Stimulated activated CD4-positive, alpha-beta T cell treated with anti-CD3 and anti-CD28 coated beads, Interleukin-1b, Interleukin-23, amount 100 ng/mL, for 48 hours (primary cell): ENCODE results near the gene RBM34.
"Not testable (repeated sequence)": the region's sequence is repeated elsewhere in the genome, so short reads cannot be mapped to it uniquely, and the experiment has no call there.

Experiments
- DNase-seq: peaks from one replicate; pipeline ENCODE4 v3.0.0-alpha.2; 2020

RBM34 gene, protein sequence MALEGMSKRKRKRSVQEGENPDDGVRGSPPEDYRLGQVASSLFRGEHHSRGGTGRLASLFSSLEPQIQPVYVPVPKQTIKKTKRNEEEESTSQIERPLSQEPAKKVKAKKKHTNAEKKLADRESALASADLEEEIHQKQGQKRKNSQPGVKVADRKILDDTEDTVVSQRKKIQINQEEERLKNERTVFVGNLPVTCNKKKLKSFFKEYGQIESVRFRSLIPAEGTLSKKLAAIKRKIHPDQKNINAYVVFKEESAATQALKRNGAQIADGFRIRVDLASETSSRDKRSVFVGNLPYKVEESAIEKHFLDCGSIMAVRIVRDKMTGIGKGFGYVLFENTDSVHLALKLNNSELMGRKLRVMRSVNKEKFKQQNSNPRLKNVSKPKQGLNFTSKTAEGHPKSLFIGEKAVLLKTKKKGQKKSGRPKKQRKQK

GRCh38 chr1:235160957-235161684 lies at the start of gene RBM34:
RBM34 (minus strand) TSS chr1:235161250; CDS start chr1:235161226, 24 bp downstream.
- DNase-seq, result peak; percentile 92

DNA sequence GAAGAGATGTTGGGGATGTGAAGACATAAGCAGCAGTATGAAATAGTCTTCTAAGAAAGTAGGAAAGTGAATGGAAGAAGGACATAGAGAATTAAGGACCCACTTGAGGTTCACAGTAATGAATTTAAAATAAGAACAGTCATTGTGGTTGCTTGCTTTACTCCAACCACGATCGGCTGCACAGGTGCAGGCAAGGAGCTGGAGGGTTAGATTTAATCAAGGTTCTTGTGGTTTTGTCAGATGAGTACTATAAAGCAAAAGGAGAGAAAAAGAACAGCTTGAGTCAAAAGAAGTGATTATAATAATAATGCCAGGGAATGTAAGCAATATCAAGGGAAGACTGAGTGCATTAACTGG lies 46.1 kb upstream of the RBM34 start:
- DNase-seq, result peak; percentile 71

DNA sequence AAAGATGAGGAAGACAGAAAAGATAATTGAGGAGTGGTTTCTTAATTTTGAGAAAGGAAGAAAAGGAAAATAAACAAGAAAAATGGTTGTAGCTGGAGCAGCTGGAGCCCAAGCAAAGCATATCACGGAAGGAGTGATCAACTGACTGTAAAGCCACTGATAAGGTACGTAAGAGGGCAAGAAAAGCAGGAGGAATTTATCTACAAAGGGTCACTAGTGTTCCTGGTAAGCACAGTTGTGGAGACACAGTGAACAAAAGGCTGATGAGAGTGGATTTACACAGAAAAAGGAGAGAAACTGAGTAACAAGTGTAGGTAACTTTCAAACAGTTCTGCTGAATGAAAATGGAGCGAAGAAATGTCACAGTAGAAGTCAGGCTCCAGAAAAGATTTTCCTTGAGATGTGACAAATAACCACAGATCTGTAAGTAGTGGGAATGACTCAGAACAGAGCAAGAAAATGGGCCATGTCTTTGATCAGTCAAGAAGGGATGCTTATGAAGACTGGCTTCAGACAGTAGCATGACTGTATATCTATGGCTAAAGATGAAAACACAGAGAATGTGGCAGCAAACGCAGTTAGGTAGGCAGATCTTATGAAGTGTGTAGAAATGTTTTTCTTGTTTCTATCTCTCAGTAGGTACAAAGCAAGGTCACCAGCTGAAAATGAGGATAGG lies 45.6 kb upstream of the RBM34 start:
- no peak for DNase-seq

- no peak for DNase-seq
These were observed 44.6 kb upstream of the RBM34 start for GRCh38 chr1:235205687-235206086.

DNA sequence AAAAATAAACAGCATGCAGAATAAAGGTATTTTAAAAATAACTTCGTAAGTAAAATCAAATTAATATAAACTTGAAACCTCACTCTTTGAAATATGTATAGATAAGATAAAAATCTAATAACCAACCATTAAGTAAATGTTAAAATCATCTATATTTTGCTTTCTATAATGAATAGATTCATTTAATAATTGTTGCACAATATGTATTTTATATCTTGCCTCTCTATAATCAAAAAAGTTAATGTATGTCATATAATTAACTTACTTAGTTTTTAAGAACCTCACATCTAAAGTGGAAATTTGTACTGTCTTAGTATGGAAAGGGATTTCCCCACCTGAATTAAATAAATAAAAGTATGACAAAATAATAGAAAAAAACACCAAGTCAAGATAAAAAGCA lies 42.4 kb upstream of the RBM34 start:
- no peak for DNase-seq

DNA sequence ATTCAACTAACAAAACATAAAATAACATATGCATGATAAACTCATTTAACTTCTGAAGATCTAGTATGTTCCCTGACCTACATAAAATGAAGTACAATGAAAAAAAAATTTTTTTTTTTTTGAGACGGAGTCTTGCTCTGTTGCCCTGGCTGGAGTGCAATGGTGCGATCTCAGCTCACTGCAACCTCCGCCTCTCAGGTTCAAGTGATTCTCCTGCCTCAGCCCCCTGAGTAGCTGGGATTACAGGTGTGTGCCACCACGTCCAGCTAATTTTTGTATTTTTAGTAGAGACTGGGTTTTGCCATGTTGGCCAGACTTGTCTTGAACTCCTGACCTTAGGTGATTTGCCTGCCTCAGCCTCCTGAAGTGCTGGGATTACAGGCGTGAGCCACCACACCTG lies 41.4 kb upstream of the RBM34 start:
- DNase-seq, result not testable (repeated sequence)

GRCh38 chr1:235199441-235199840 lies 38.4 kb upstream of the RBM34 start:
- DNase-seq, result no peak

- DNase-seq, result no peak
These were observed 29.4 kb upstream of the RBM34 start for GRCh38 chr1:235190431-235190830.

DNA sequence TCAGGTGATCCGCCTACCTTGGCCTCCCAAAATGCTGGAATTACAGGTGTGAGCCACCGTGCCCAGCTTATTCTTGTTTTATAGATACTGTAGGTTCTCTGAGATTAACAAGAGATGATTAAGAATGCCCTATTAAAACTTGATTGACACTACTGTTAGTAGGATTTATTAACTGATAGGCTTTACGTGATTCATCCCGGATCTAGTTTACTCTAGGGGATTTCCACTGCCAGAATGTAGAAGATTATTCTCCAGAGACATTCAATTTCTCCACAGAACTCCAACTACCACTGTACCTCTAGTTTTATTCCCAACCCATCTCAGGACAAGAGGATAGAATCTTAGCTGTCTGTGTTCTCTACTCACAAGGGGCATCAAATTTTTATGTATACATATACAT lies 26.3 kb upstream of the RBM34 start:
- no peak for DNase-seq

- no peak for DNase-seq
These were observed 20.7 kb upstream of the RBM34 start for GRCh38 chr1:235181561-235182245.

DNA sequence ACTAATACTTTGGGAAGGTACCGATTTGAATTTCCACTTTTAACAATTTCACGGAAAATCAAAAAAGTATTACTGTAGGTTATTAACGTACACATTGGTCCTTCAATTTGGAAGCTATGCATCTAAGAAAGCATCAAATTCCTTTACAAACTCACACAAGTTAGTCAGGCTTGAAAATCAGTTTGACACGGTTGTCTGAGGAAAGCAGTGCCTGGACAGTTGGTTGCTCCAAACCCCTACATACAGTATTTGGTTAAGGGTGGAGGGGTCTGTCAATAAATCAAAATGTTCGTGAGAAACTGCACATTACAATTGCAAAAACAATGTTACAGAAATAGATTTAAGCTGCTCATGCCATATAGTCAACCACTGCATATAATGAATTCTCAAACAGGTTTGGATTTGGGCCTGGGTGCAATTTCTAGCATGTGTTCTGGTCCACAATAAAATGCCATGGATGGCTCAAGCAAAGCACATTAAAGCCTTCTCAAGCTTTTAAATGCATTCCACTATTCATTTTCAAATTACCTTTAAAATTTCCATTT lies 19.9 kb upstream of the RBM34 start:
- no peak for DNase-seq

DNA sequence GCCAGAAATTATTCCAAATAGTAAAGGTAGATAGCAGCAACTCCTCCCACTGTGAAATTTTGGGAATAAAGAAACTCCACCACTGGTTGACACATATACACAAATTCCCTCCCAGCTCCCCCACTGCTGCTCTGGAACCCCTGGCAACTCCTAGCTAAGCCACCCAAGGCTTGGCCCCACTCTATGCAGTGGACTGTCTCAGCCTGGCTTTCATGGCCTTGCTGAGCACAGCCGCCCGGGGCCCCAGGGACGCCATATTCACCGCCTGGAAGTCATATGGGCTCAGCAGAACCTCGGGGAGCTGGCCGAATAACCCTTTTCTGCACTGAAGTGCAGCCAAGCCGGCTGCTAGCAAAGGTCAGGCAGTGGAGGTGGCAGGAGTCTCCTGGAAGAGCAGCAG lies 15.4 kb upstream of the RBM34 start:
- no peak for DNase-seq

DNA sequence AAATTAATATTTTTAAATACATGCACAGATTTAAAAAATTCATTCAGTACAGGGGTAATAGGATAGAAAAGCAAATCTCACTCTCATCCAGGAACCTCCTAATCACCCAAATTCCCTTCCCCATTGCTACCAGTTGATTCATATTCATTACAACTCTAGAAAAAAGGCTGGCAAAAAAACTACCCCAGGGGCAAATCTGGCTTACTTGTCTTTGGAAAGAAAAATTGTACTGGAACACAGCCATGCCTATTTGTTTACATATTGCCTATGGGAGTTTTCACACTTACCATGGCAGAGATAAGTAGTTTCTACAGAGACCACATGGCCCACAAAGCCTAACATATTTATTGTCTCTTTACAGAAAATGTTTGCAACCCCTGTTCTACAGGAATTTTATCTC lies 8.9 kb upstream of the RBM34 start:
- DNase-seq, result no peak

DNA sequence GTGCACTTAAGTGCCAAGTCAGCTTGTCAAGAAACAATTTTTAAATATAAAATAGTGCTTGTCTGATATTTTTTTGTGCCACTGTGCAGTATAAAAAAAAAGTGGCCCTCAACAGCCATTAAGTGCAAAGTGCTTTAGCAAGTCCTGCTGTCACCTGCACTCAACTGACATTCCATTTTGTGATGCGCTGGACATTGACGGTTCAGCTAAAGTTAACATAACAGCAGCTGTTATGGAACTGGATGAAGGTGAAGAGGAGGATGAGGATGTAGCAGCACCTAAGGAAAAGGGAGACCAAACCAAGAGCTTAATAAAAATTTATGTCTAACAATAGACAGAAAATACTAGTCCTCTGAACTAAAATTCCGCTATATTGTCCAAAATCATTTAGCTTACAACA lies 7.3 kb upstream of the RBM34 start:
- DNase-seq, result no peak

- DNase-seq, result no peak
These were observed 756 bp upstream of the RBM34 start for GRCh38 chr1:235161685-235162327.

DNA sequence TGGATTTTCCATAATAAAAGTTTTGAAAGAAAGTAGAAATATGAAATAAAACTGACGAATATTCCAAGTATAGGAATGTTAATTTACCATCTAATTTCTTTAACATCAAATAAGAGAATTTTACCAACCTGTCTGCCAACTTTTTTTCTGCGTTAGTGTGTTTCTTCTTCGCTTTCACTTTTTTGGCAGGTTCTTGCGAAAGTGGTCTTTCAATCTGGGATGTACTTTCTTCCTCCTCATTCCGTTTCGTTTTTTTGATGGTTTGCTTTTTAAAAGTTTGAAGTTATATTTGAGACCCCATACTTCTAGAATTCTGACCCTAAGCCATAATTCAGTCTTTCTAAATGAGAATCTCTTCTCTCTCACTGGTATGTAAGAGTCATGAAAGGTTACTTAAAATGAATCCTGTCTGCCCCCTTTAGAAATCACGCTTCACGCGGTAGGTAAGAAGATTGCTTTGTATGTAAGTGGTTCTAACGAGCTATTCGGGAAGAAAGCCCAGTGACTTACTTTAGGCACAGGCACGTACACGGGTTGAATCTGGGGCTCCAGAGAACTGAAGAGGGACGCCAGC lies 580 bp downstream of the RBM34 start:
- no peak for DNase-seq

DNA sequence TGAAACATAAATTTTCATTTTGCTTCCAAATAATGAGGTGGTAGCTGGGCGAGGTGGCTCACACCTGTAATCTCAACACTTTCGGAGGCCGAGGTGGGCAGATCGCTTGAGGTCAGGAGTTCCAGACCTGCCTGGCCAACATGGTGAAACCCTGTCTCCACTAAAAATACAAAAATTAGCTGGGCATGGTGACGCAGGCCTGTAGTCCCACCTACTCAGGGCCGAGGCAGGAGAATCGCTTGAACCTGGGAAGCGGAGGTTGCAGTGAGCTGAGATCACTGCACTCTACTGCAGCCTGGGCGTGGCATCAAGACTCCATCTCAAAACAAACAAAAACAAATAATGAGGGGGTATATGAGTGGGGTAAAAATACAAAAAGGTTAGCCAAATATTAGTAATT lies 1.1 kb downstream of the RBM34 start:
- DNase-seq, result not testable (repeated sequence)

GRCh38 chr1:235159284-235159683 lies 1.8 kb downstream of the RBM34 start:
- DNase-seq, result not testable (repeated sequence)

DNA sequence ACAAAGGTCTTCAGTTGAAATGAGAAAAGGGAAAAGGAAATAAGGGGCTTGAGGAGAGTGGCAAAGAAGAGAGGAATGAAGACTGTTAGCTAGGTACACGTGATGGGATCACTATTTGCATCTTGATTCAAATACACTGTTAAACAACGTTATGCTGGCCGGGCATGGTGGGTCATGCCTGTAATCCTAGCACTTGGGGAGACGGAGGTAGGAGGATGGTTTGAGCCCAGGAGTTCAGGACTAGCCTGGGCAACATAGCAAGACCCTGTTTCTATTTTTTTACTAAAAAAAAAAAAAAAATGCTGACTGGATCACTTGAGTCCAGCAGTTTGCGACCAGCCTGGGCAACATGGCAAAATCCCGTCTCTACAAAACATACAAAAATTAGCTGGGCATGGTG lies 2.4 kb downstream of the RBM34 start:
- no peak for DNase-seq

DNA sequence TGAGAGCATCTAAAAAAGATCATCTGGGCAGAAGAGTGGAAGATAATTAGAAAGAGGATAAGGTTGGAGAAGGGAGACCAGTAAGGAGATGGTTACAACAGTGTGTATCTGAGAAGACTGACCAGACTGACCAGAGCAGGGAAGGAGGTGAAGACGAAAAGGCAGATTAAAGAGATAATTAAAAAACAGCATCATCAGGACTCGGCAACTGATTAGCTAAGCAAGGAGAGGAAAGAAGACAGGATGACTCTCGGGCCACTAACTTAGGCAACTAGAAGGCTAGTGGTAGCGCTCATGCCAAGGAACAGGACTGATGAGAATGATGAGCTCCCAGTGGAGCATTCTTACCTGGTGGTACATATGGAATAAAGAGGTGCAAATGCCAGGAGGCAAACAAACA lies 3.9 kb downstream of the RBM34 start:
- DNase-seq, result no peak

- no peak for DNase-seq
These were observed 4.3 kb downstream of the RBM34 start for GRCh38 chr1:235156740-235157139.

DNA sequence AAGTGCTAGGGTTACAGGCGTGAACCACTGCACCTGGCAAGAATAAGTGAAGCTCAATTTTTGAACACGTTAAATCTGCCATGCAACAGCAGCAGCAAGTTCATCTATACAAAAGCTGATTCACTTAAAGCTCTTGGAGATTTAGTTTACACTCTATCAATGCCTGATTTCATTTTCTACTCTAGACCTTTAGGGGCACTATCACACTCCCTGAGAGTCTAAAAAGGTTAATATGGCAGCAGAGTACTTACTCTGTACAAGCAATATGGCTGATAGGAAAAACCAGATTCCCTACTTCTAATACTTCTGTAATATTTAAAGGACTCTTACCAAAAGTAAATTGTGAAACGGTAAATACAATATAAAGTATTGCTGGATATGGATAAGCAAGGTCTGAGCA lies 4.8 kb downstream of the RBM34 start:
- DNase-seq, result no peak
